HL-60/S4 (cell line): ENCODE measurements around the gene DDX17.
"Not testable (repeated sequence)": the region's sequence is repeated elsewhere in the genome, so short reads cannot be mapped to it uniquely, and the experiment has no call there.

Experiments used
- in situ Hi-C: fragments of 300-500 bp; cut with MboI; formaldehyde crosslinking; loops from 2 replicates; pipeline ENCODE4 v1.14.3; 2022; ENCODE audit warnings: low sequenced_read_pairs

The DDX17 gene

GRCh38 chr22:38494498-38494897 is 11.6 kb downstream of the DDX17 start:
- in situ Hi-C loops: no loop called here

GRCh38 chr22:38491707-38492348 is 14.3 kb downstream of the DDX17 start:
- in situ Hi-C loops: no loop called here

GRCh38 chr22:38490915-38491314 is 15.2 kb downstream of the DDX17 start:
- in situ Hi-C loops: no loop called here

- in situ Hi-C loops: no loop called here
Measured at GRCh38 chr22:38490475-38490874, 15.6 kb downstream of the DDX17 start.

- in situ Hi-C loops: no loop called here
Measured at GRCh38 chr22:38489561-38490145, 16.5 kb downstream of the DDX17 start.

- in situ Hi-C loops: no loop called here
Measured at GRCh38 chr22:38489142-38489541, 17.0 kb downstream of the DDX17 start.

GRCh38 chr22:38487946-38488345 is 18.2 kb downstream of the DDX17 start:
- in situ Hi-C loops: no loop called here

- in situ Hi-C loops: no loop called here
Measured at GRCh38 chr22:38485783-38486182, 20.3 kb downstream of the DDX17 start.

GRCh38 chr22:38484244-38484643 is 21.9 kb downstream of the DDX17 start:
- in situ Hi-C loops: no loop called here

GRCh38 chr22:38482662-38483308 is 23.3 kb downstream of the DDX17 start:
- in situ Hi-C loops: no loop called here

- in situ Hi-C loops: no loop called here
Measured at GRCh38 chr22:38481871-38482332, 24.2 kb downstream of the DDX17 start.

- in situ Hi-C loops: no loop called here
Measured at GRCh38 chr22:38481162-38481870, 24.8 kb downstream of the DDX17 start.

GRCh38 chr22:38479096-38479837 is 26.8 kb downstream of the DDX17 start:
- in situ Hi-C loops: no loop called here

GRCh38 chr22:38477585-38477984 is 28.5 kb downstream of the DDX17 start:
- in situ Hi-C loops: no loop called here

GRCh38 chr22:38474003-38474607 is 32.0 kb downstream of the DDX17 start:
- in situ Hi-C loops: no loop called here

GRCh38 chr22:38471237-38471636 is 34.9 kb downstream of the DDX17 start:
- in situ Hi-C loops: no loop called here

- in situ Hi-C loops: not testable (repeated sequence)
Measured at GRCh38 chr22:38470179-38470578, 35.9 kb downstream of the DDX17 start.

GRCh38 chr22:38469306-38469781 is 36.8 kb downstream of the DDX17 start:
- in situ Hi-C loops: no loop called here

GRCh38 chr22:38468443-38469305 is 37.4 kb downstream of the DDX17 start:
- in situ Hi-C loops: no loop called here
